ENCODE results near the gene FAM83B. TPM values are rescaled to one million over a fixed set of nuclear protein-coding genes. Genes with fewer than 3 reads are reported as not detected.
"Not testable (repeated sequence)": the region's sequence is repeated elsewhere in the genome, so short reads cannot be mapped to it uniquely, and the experiment has no call there.

The FAM83B gene
- not detected in 2 replicates for total RNA-seq (2013; cell fraction: nucleolus; rRNA removed)
- not detected in 2 replicates for total RNA-seq (2014; rRNA removed)
- total RNA-seq (2014; rRNA removed; fragmentation: Illumina TruSeq; extraction: Trizol): not detected in 2 replicates
- total RNA-seq (2021): 0.05 TPM in 1 of 2 replicates, not detected in the other
- polyA plus RNA-seq (2011; ENCODE audit: low read depth): not detected
- not detected in 2 replicates for polyA plus RNA-seq (2011; rRNA removed)
- not detected in 2 replicates for polyA plus RNA-seq (2011; cell fraction: cytosol; rRNA removed)
- not detected in 2 replicates for polyA plus RNA-seq (2011; cell fraction: nucleus; rRNA removed)
- 0.03 TPM in 1 of 2 replicates, not detected in the other for polyA plus RNA-seq (2012)
- not detected in 2 replicates for polyA plus RNA-seq (2014; fragmentation: Illumina TruSeq; extraction: Trizol)
- polyA plus RNA-seq (2014; fragmentation: Nextera tagmentation; extraction: Ambion mirVana): not detected
- not detected in 2 replicates for polyA plus RNA-seq (2014; rRNA removed)
- polyA plus RNA-seq (2016; fragmentation: Nextera tagmentation; extraction: Ambion mirVana): not detected
- polyA minus RNA-seq (2011; rRNA and poly(A)+ RNA removed): not detected in 2 replicates
- polyA minus RNA-seq (2011; cell fraction: cytosol; rRNA and poly(A)+ RNA removed): not detected in 2 replicates
- polyA minus RNA-seq (2011; cell fraction: nucleus; rRNA and poly(A)+ RNA removed): not detected in 2 replicates
- percentile 1 among the genes with signal in this experiment for Bru-seq, nascent RNA
- percentile 4 among the genes with signal in this experiment for BruChase-seq, experiment 1, labeled RNA remaining after a 6-hour chase
- BruChase-seq, experiment 2, labeled RNA remaining after a 2-hour chase: percentile 7 among the genes with signal in this experiment
- long read RNA-seq, experiment 1: 0 reads
- long read RNA-seq, experiment 2: 0 reads

DNA sequence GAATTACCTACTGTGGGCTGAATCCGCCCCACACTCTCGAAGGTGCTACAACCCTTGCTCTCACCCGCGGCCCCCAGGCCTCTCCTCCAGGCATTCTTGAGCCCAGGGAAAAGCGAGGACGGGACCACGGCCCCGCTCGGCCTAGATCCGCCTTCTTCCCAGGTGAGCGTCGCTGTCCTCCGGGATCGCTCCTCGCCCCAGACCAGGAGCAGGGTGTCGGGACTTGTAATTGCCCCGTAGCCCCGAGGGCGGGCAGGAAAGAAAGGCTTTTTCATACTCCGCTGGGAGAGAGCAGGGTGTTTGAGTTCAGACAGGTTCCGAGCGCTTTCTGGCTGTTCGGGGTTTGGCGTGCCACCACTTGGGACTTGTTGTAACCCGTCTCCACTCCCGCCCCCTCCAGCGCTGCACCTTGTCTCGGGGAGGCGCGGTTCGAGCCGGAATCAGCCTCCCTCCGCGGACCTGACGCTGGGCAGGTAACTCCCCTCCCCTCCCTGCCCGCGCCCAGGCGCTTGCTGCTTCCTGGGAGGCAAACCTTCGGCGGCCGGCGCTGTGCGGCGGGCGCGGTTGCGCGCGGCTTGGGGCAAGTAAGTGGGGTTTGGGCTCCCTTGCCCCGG, at the start of gene FAM83B:
Gene FAM83B, plus strand, starts transcription at position 529 of the 614 bp plus-strand sequence. CDS start 23,476 bp downstream, outside the sequence.
- ChIA-PET CTCF (no interaction called here), RAD21 (ENCODE audit: unreplicated experiment) (no interaction called here), SMC1A (ENCODE audit: uncharacterized antibody, unreplicated experiment) (no interaction called here), POLR2A (no interaction called here)
- no peaks in the 10 kb centered on the region for H4K20me1 ChIP-seq (ENCODE audit: control insufficient read depth, insufficient read depth)
- in situ Hi-C loops (cut with MboI) (no loop called here), intact Hi-C loops (cut with micrococcal nuclease; ENCODE audit: unreplicated experiment) (no loop called here)
- no TSS peak for BruUV-seq (replicated peaks)
- H3K4me2 ChIP-seq (ENCODE audit: control insufficient read depth, insufficient read depth): no peak within 1 kb of the TSS
- no peak within 1 kb of the TSS for H3K4me3 ChIP-seq
- H2AFZ ChIP-seq (ENCODE audit: control insufficient read depth, low read depth, low read length): no peak within 1 kb of the TSS
- TF ChIP-seq RUNX3 (IDR thresholded peaks at IDR 0.05; ENCODE audit: low read length): no peak
- no peak for TF ChIP-seq HDGF (IDR thresholded peaks at IDR 0.05)
- no peak for TF ChIP-seq BRCA1 (IDR thresholded peaks at IDR 0.05; ENCODE audit: low read depth, low read length)
- no peak for TF ChIP-seq MYB (IDR thresholded peaks at IDR 0.05; ENCODE audit: borderline replicate concordance, low read depth, low read length)
- TF ChIP-seq, protein P1, sequence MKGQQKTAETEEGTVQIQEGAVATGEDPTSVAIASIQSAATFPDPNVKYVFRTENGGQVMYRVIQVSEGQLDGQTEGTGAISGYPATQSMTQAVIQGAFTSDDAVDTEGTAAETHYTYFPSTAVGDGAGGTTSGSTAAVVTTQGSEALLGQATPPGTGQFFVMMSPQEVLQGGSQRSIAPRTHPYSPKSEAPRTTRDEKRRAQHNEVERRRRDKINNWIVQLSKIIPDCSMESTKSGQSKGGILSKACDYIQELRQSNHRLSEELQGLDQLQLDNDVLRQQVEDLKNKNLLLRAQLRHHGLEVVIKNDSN (IDR thresholded peaks at IDR 0.05; ENCODE audit: borderline replicate concordance, extremely low read length, insufficient read depth, low read depth, low read length): no peak
- TF ChIP-seq SP1 (IDR thresholded peaks at IDR 0.05; ENCODE audit: low read depth, low read length): no peak
- no peak for TF ChIP-seq EP300 (IDR thresholded peaks at IDR 0.05; ENCODE audit: borderline replicate concordance in 1 of 2, control insufficient read depth in 1 of 2, low read depth in 2 of 2, low read length in 2 of 2)
- no peak for TF ChIP-seq CEBPB (IDR thresholded peaks at IDR 0.05; ENCODE audit: borderline replicate concordance in 1 of 2, low read depth in 2 of 2, low read length in 2 of 2)
- TF ChIP-seq, protein P2, sequence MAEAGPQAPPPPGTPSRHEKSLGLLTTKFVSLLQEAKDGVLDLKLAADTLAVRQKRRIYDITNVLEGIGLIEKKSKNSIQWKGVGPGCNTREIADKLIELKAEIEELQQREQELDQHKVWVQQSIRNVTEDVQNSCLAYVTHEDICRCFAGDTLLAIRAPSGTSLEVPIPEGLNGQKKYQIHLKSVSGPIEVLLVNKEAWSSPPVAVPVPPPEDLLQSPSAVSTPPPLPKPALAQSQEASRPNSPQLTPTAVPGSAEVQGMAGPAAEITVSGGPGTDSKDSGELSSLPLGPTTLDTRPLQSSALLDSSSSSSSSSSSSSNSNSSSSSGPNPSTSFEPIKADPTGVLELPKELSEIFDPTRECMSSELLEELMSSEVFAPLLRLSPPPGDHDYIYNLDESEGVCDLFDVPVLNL (IDR thresholded peaks at IDR 0.05; ENCODE audit: low read depth, low read length): no peak
- ATAC-seq (no peak), DNase-seq (ENCODE audit: low read depth, low spot score) (no peak), FAIRE-seq (no peak)
- no peaks in the 10 kb centered on the region for H3K4me1 ChIP-seq (ENCODE audit: control insufficient read depth, insufficient read depth, low read length)
- H3K36me3 ChIP-seq (ENCODE audit: control insufficient read depth in 2 of 2, insufficient read depth in 2 of 2, low read length in 1 of 2): no peaks in the 10 kb centered on the region
- WGBS (ENCODE audit: insufficient coverage, insufficient replicate concordance, low lambda C conversion rate, missing lambda C conversion rate): 49% methylated on average over 45 of the region's 50 CpGs
- H3K27ac ChIP-seq (ENCODE audit: control insufficient read depth, insufficient read depth): no peak within 1 kb of the TSS
- no peaks in the 10 kb centered on the region; a peak in 1 of 4 replicates for H3K27me3 ChIP-seq (replicated peaks in 1 of 2; ENCODE audit: control insufficient read depth in 2 of 2, insufficient read depth in 2 of 2, low read length in 1 of 2)
- no peaks in the 10 kb centered on the region for H3K79me2 ChIP-seq (ENCODE audit: control insufficient read depth, insufficient read depth, low read length)
- H3K9me3 ChIP-seq (replicated peaks; ENCODE audit: control insufficient read depth, insufficient read depth, low read length): no peaks in the 10 kb centered on the region
- no peak within 1 kb of the TSS for H3K9ac ChIP-seq (ENCODE audit: control insufficient read depth, insufficient read depth, low read length)

DNA sequence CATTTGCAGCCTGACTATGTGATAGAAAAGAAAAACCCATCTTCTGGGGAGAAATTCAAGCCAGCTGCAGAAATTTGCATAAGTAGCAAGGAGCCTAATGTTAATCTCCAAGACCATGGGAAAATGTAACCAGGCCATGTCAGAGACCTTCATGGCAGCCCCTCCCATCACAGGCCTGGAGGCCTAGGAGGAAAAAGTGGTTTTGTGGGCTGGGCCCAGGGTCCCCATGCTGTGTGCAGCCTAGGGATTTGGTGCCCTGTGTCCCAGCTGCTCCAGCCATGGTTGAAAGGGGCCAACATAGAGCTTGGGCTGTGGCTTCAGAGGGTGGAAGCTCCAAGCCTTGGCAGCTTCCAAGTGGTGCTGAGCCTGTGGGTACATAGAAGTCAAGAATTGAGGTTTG, 49.7 kb upstream of the FAM83B start:
- H3K27me3 ChIP-seq (replicated peaks in 1 of 2; ENCODE audit: control insufficient read depth in 2 of 2, insufficient read depth in 2 of 2, low read length in 1 of 2); H3K4me1 ChIP-seq (ENCODE audit: control insufficient read depth, insufficient read depth, low read length); ATAC-seq; H4K20me1 ChIP-seq (ENCODE audit: control insufficient read depth, insufficient read depth); FAIRE-seq; H3K79me2 ChIP-seq (ENCODE audit: control insufficient read depth, insufficient read depth, low read length); H3K36me3 ChIP-seq (ENCODE audit: control insufficient read depth in 2 of 2, insufficient read depth in 2 of 2, low read length in 1 of 2); BruUV-seq (replicated peaks); POLR2A ChIA-PET; CTCF ChIA-PET; RAD21 ChIA-PET (ENCODE audit: unreplicated experiment); H3K27ac ChIP-seq (ENCODE audit: control insufficient read depth, insufficient read depth); DNase-seq (ENCODE audit: low read depth, low spot score); H3K4me2 ChIP-seq (ENCODE audit: control insufficient read depth, insufficient read depth); intact Hi-C loops (cut with micrococcal nuclease; ENCODE audit: unreplicated experiment); H3K9ac ChIP-seq (ENCODE audit: control insufficient read depth, insufficient read depth, low read length); in situ Hi-C loops (cut with MboI); H3K4me3 ChIP-seq; SMC1A ChIA-PET (ENCODE audit: uncharacterized antibody, unreplicated experiment); H3K9me3 ChIP-seq (replicated peaks; ENCODE audit: control insufficient read depth, insufficient read depth, low read length); H2AFZ ChIP-seq (ENCODE audit: control insufficient read depth, low read depth, low read length): not testable (repeated sequence)

Measured in GM12878 (cell line).